ENCODE results near the gene USB1. TPM values are rescaled to one million over a fixed set of nuclear protein-coding genes. Genes with fewer than 3 reads are reported as not detected.

Gene USB1
- total RNA-seq, 1 donor from 2014 or later: 79.5 TPM

DNA sequence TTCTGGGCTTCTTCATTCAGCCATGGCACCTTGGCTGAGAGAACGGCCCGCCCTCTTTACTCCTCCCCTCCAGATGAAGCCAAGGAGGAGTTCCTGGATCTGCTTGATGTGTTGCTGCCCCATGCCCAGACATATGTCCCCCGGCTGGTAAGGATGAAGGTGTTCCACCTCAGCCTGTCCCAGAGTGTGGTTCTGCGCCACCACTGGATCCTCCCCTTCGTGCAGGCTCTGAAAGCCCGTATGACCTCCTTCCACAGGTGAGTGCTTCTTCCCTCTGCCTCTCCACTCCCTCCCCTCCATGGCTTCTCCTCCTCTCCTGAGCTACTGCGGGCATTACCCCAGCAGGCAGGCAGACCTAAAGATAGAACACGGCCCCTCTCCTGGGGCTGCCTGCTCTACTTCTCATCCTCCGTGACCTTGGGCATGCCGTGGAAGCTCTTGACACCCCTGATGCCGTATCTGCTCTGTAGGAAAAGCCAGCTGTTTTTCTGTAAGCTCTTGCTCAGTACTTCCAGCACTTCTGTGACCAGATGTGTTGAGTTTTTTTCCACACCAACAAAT lies 8.7 kb downstream of the USB1 start:
- H3K36me3 Mint-ChIP-seq (ENCODE audit: low read depth, unreplicated experiment): peaks cover 32% of the 10 kb centered on the region
- H3K4me1 Mint-ChIP-seq (ENCODE audit: unreplicated experiment): peaks cover 29% of the 10 kb centered on the region
- no peaks in the 10 kb centered on the region for H3K9me3 Mint-ChIP-seq (ENCODE audit: unreplicated experiment)
- peaks cover 2% of the 10 kb centered on the region for H3K27me3 Mint-ChIP-seq (ENCODE audit: unreplicated experiment)
- no peak for DNase-seq (ENCODE audit: low spot score)
- H3K4me3 Mint-ChIP-seq (ENCODE audit: unreplicated experiment): no peak overlapping the region
- no peak overlapping the region for H3K27ac Mint-ChIP-seq (ENCODE audit: unreplicated experiment)
- TF ChIP-seq, protein P1, sequence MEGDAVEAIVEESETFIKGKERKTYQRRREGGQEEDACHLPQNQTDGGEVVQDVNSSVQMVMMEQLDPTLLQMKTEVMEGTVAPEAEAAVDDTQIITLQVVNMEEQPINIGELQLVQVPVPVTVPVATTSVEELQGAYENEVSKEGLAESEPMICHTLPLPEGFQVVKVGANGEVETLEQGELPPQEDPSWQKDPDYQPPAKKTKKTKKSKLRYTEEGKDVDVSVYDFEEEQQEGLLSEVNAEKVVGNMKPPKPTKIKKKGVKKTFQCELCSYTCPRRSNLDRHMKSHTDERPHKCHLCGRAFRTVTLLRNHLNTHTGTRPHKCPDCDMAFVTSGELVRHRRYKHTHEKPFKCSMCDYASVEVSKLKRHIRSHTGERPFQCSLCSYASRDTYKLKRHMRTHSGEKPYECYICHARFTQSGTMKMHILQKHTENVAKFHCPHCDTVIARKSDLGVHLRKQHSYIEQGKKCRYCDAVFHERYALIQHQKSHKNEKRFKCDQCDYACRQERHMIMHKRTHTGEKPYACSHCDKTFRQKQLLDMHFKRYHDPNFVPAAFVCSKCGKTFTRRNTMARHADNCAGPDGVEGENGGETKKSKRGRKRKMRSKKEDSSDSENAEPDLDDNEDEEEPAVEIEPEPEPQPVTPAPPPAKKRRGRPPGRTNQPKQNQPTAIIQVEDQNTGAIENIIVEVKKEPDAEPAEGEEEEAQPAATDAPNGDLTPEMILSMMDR (IDR thresholded peaks at IDR 0.05; ENCODE audit: unreplicated experiment): no peak

DNA sequence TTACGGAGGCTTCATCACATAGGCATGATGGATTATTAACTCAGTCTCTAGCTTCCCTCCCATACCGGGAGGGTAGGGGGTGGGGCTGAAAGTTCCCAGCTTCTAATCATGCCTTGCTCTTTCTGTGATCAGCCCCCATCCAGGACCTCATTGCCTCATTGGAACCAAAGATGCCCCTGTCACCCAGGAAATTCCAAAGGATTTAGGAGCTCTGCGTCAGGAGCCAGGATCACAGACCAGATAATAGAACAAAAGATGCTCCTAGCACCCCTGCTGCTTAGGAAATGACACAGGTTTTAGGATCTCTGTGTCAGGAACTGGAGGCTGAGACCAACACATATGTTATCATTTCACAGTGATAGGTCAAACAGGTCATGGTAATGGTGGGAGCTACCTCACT lies 9.7 kb downstream of the USB1 start:
- peaks cover 29% of the 10 kb centered on the region for H3K4me1 Mint-ChIP-seq (ENCODE audit: unreplicated experiment)
- H3K9me3 Mint-ChIP-seq (ENCODE audit: unreplicated experiment): no peaks in the 10 kb centered on the region
- TF ChIP-seq, protein P1 (IDR thresholded peaks at IDR 0.05; ENCODE audit: unreplicated experiment): no peak
- H3K36me3 Mint-ChIP-seq (ENCODE audit: low read depth, unreplicated experiment): peaks cover 24% of the 10 kb centered on the region
- no peak overlapping the region for H3K27ac Mint-ChIP-seq (ENCODE audit: unreplicated experiment)
- DNase-seq (ENCODE audit: low spot score): no peak
- no peak overlapping the region for H3K4me3 Mint-ChIP-seq (ENCODE audit: unreplicated experiment)
- peaks cover 2% of the 10 kb centered on the region for H3K27me3 Mint-ChIP-seq (ENCODE audit: unreplicated experiment)

DNA sequence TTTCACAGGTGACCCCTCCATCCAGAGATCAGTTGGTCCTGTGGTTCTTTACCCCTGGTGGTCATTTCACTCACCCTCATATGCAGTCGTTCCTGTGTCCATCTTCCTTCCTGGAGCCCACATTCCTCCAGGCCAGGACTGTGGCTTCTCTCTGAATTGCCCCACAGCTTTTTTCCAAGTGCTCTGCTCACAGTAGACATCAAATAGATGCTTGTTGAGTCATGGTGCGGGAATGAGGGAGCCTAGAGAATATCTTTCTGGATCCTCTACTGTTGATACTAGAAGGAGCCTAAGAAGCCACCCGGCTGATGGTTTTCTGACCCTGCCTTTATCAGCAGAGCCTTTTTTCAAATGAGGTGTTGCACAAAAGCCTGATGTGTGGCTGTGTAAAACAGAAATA lies 10.4 kb downstream of the USB1 start:
- no peak for DNase-seq (ENCODE audit: low spot score)
- TF ChIP-seq, protein P1 (IDR thresholded peaks at IDR 0.05; ENCODE audit: unreplicated experiment): peak; percentile 9
- Mint-ChIP-seq H3K27ac (ENCODE audit: unreplicated experiment) (peak overlapping the region; percentile 71), H3K4me1 (ENCODE audit: unreplicated experiment) (peaks cover 29% of the 10 kb centered on the region), H3K27me3 (ENCODE audit: unreplicated experiment) (peaks cover 2% of the 10 kb centered on the region), H3K36me3 (ENCODE audit: low read depth, unreplicated experiment) (peaks cover 20% of the 10 kb centered on the region), H3K4me3 (ENCODE audit: unreplicated experiment) (peak overlapping the region; percentile 50), H3K9me3 (ENCODE audit: unreplicated experiment) (no peaks in the 10 kb centered on the region)

DNA sequence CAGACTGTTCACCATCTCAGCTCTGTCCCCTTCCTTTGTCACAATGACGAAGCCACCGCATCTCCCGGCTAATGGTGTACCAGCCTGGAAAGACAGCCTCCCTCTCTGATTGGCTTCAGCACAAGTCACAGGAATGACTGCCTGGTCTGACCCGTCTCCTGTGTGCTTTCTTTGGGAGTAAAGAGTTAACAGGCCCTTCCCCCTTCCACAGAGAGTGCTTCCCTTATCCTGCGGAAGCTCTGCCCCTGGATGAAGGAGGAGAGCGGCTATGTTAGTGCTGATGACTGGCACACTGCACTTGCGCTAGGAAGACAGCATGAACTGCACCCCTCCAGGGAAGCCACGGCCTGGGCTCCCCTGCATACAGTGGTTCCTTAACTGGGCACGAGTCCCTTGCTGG lies 11.3 kb downstream of the USB1 start:
- peaks cover 14% of the 10 kb centered on the region for H3K36me3 Mint-ChIP-seq (ENCODE audit: low read depth, unreplicated experiment)
- H3K4me3 Mint-ChIP-seq (ENCODE audit: unreplicated experiment): no peak overlapping the region
- peak overlapping the region; percentile 80 for H3K27ac Mint-ChIP-seq (ENCODE audit: unreplicated experiment)
- peak; percentile 48 for DNase-seq (ENCODE audit: low spot score)
- H3K9me3 Mint-ChIP-seq (ENCODE audit: unreplicated experiment): no peaks in the 10 kb centered on the region
- TF ChIP-seq, protein P1 (IDR thresholded peaks at IDR 0.05; ENCODE audit: unreplicated experiment): no peak
- peaks cover 29% of the 10 kb centered on the region for H3K4me1 Mint-ChIP-seq (ENCODE audit: unreplicated experiment)
- peaks cover 2% of the 10 kb centered on the region for H3K27me3 Mint-ChIP-seq (ENCODE audit: unreplicated experiment)

DNA sequence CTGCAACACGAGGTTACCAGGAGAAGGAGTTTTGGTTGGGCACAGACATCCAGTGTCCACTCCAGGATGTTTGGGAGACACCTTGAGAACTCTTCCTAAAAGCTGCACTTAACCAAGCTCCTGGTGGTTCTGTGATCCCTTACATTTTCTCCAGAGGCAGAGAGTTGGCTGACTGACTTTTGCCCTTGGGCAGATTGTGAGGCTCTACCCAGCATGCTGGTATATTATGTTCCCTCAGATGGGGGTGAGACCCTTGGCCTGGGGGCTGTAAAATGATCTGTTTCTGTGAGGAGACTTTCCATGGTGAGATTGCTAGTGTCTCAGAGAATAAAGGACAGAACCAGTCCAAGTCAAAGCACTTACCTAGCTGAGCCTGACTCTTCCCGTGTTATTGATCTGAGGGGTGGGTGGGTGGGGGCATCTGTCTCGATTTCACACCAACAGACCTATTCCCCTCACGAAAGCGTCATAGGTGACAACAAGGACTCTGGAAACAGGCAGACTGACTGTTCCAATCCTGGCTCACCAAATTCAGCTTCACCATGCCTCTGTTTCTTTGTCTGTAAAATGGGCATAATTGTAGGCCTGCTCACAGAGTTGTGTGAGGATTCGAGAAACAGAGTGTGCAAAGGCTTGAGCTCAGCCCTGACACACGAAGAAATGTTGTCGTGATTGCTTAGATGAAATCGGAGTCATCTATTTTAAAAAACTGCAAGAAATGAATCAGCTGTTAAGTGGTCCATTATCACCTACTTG lies 12.2 kb downstream of the USB1 start:
- Mint-ChIP-seq H3K36me3 (ENCODE audit: low read depth, unreplicated experiment) (peaks cover 14% of the 10 kb centered on the region), H3K4me1 (ENCODE audit: unreplicated experiment) (peaks cover 29% of the 10 kb centered on the region), H3K4me3 (ENCODE audit: unreplicated experiment) (no peak overlapping the region), H3K9me3 (ENCODE audit: unreplicated experiment) (no peaks in the 10 kb centered on the region), H3K27me3 (ENCODE audit: unreplicated experiment) (peaks cover 2% of the 10 kb centered on the region), H3K27ac (ENCODE audit: unreplicated experiment) (peak overlapping the region; percentile 80)
- DNase-seq (ENCODE audit: low spot score): no peak
- TF ChIP-seq, protein P1 (IDR thresholded peaks at IDR 0.05; ENCODE audit: unreplicated experiment): no peak
